Heart right ventricle (tissue), 16 donors: ENCODE data around the gene DNAJC11. TPM values are rescaled to one million over a fixed set of nuclear protein-coding genes. Genes with fewer than 3 reads are reported as not detected.

Experiments
- ATAC-seq, 8 donors: fragments of 200-7000 bp; cut with Tn5 transposase; one replicate each; pipeline ENCODE4 v1.9.1; 2020; ENCODE audit warnings: mild to moderate bottlenecking in 8 of 8, moderate library complexity in 8 of 8, moderate number of reproducible peaks in 1 of 8
- DNase-seq, 2 donors: peaks; one replicate each; pipeline ENCODE4 v3.0.0-alpha.2; 2020
- H3K27ac ChIP-seq, 10 donors: fragments of 200-600 bp; sonication (generic) in 2 of 10; one replicate each; pipeline versions ENCODE4 v1.5.0 to v1.8.0; 2020 to 2022; ENCODE audit warnings: mild to moderate bottlenecking in 3 of 10
- H3K27me3 ChIP-seq, 7 donors: fragments of 200-600 bp; one replicate each; pipeline ENCODE4 v1.8.0; 2021 to 2022; ENCODE audit warnings: mild to moderate bottlenecking in 2 of 7
- H3K36me3 ChIP-seq, 9 donors: fragments of 200-600 bp; sonication (generic) in 1 of 9; one replicate each; pipeline versions ENCODE4 v1.5.0 to v1.8.0; 2020 to 2022; ENCODE audit warnings: mild to moderate bottlenecking in 2 of 9
- H3K4me1 ChIP-seq, 9 donors: fragments of 200-600 bp; sonication (generic) in 1 of 9; one replicate each; pipeline versions ENCODE4 v1.5.0 to v1.8.0; 2020 to 2022; ENCODE audit warnings: mild to moderate bottlenecking in 4 of 9
- H3K4me3 ChIP-seq, 10 donors: fragments of 200-600 bp; sonication (generic) in 2 of 10; one replicate each; pipeline versions ENCODE4 v1.5.0 to v1.8.0; 2020 to 2022; ENCODE audit warnings: mild to moderate bottlenecking in 7 of 10, moderate library complexity in 2 of 10
- H3K9me3 ChIP-seq, 11 donors: fragments of 200-600 bp in 10 of 11; sonication (generic) in 2 of 11; one replicate each; pipeline versions ENCODE4 v1.5.0 to v1.8.0; 2013 to 2022; ENCODE audit warnings: mild to moderate bottlenecking in 2 of 11, control low read depth in 1 of 11, moderate library complexity in 1 of 11
- CTCF ChIP-seq, 9 donors: fragments of 200-600 bp; sonication (generic) in 2 of 9; IDR thresholded peaks; one replicate each; pipeline versions ENCODE4 v1.5.0 to v1.8.0; 2021 to 2022; ENCODE audit warnings: antibody characterized with exemption in 9 of 9, mild to moderate bottlenecking in 5 of 9, moderate library complexity in 1 of 9
- WGBS, 2 donors: extraction: QIAGEN DNeasy Blood & Tissue Kit; methylation state at CpG; one replicate each; pipeline ENCODE4 v1.1.7; 2013; ENCODE audit warnings: inconsistent platforms in 1 of 2; 5-methylcytosine and 5-hydroxymethylcytosine counted together
- intact Hi-C, 10 donors: fragments of 100-400 bp; cut with DNase I; formaldehyde crosslinking; loops; one replicate each; pipeline versions ENCODE4 v1.11.1 to v1.14.2; 2022
- polyA plus RNA-seq, 2 donors: library from polyadenylated mRNA; stranded (reverse); fragments of 200-250 nt; gene quantifications; one replicate each; pipeline ENCODE4 v1.2.3, GENCODE V29; 2013
- total RNA-seq, 10 donors: library from RNA; stranded (reverse); fragmentation: NEBNext Ultra II Directional in 3 of 10; extraction: Animal tissue kit (Norgen Biotek cat#: 25700) in 3 of 10; gene quantifications; one replicate each; pipeline versions ENCODE4 v1.2.1 to v1.2.4, GENCODE V29; 2021 to 2023
- donor health status: Arrhythmogenic right ventricular cardiomyopathy.
- donor health status: ischemic (EF 13 %, LVEDD 7.1; RV severe dilation, severe dysfunction).
- donor health status: healthy with polysubstance abuse.
- donor health status: DM: no; HTN: yes; CAD: no.
- donor health status: DM: no; HTN: no; CAD: no.
- donor health status: ischemic (EF 25% LVEDD 6.9; RV normal size, moderate dysfunction).
- donor health status: ischemic (EF 25% LVEDD 5.7; RV mildly dilated, moderate dysfunction).
- donor health status: healthy.
- donor health status: DM: yes; HTN: yes; CAD: no.
- donor health status: Ischemic cardiomyopathy.
- donor health status: ischemic (EF 35%, LVEDD 5.7; RV mildly dilated, moderate dysfunction).
- donor health status: nonischemic (EF 11% LVEDD 7.7; RV severe dilation, severe dysfunction).
- donor health status: DM: yes; HTN: yes; CAD: no.
- donor health status: PGD.
- donor health status: ischemic (EF 29% LVEDD 5.4; RV normal size, mild dysfunction).
- donor health status: nonischemic (EF 23%, LVEDD 6.1; RV moderate dilation, normal function).

The DNAJC11 gene
- total and polyA plus RNA-seq, 12 donors = 31.2 to 80.6 (median 71.9) TPM

- Histone ChIP-seq H3K4me3 (no peak overlapping the region), H3K4me1 (peaks cover 27 to 83% (median 72%) of the 10 kb centered on the region in 9 donors), H3K27ac (peak overlapping the region in 8 of 10 donors; percentile 0 to 68 (median 47)), H3K36me3 (peaks cover 0 to 76% (median 35%) of the 10 kb centered on the region in 9 donors), H3K27me3 (no peaks in the 10 kb centered on the region), H3K9me3 (no peaks in the 10 kb centered on the region)
- no peak for DNase-seq
- intact Hi-C loops = no loop called here
- no peak for ATAC-seq
- WGBS, 2 donors = 77 to 80% methylated on average over 25 of the region's 25 CpGs
- no peak for TF ChIP-seq CTCF (IDR thresholded peaks at IDR 0.05)
These were observed 113.3 kb downstream of the DNAJC11 start for GRCh38 chr1:6588128-6588892.

GRCh38 chr1:6587261-6588005, 114.2 kb downstream of the DNAJC11 start:
- no peak overlapping the region for H3K4me3 ChIP-seq
- peaks cover 0 to 67% (median 26%) of the 10 kb centered on the region in 9 donors for H3K36me3 ChIP-seq
- peaks cover 27 to 76% (median 69%) of the 10 kb centered on the region in 9 donors for H3K4me1 ChIP-seq
- ATAC-seq = peak; percentile 74 to 92 (median 86)
- intact Hi-C loops = no loop called here
- peak; percentile 79 to 82 for DNase-seq
- 39 to 59% methylated on average over 13 of the region's 13 CpGs for WGBS, 2 donors
- H3K27me3 ChIP-seq = no peaks in the 10 kb centered on the region
- no peak for TF ChIP-seq CTCF (IDR thresholded peaks at IDR 0.05)
- no peaks in the 10 kb centered on the region for H3K9me3 ChIP-seq
- peak overlapping the region in 6 of 10 donors; percentile 30 to 68 (median 44) for H3K27ac ChIP-seq

GRCh38 chr1:6586404-6586816, 115.2 kb downstream of the DNAJC11 start:
- intact Hi-C loops = no loop called here
- H3K4me1 ChIP-seq = peaks cover 26 to 76% (median 66%) of the 10 kb centered on the region in 9 donors
- no peaks in the 10 kb centered on the region for H3K9me3 ChIP-seq
- TF ChIP-seq CTCF (IDR thresholded peaks at IDR 0.05) = no peak
- H3K27ac ChIP-seq = peak overlapping the region in 6 of 10 donors; percentile 30 to 68 (median 54)
- no peaks in the 10 kb centered on the region for H3K27me3 ChIP-seq
- H3K4me3 ChIP-seq = no peak overlapping the region
- 67 to 71% methylated on average over 11 of the region's 11 CpGs for WGBS, 2 donors
- DNase-seq (no peak), ATAC-seq (peak in 3 of 8 donors; percentile 5 to 21 (median 18))
- peaks cover 0 to 58% (median 24%) of the 10 kb centered on the region in 9 donors for H3K36me3 ChIP-seq

GRCh38 chr1:6585841-6586240, 115.8 kb downstream of the DNAJC11 start:
- H3K36me3 ChIP-seq = peaks cover 0 to 53% (median 24%) of the 10 kb centered on the region in 9 donors
- 78 to 86% methylated on average over 7 of the region's 7 CpGs for WGBS, 2 donors
- DNase-seq (no peak), ATAC-seq (peak in 1 of 8 donors; percentile 0)
- H3K4me3 ChIP-seq = no peak overlapping the region
- H3K4me1 ChIP-seq = peaks cover 30 to 76% (median 66%) of the 10 kb centered on the region in 9 donors
- no peaks in the 10 kb centered on the region for H3K9me3 ChIP-seq
- H3K27ac ChIP-seq = peak overlapping the region in 1 of 10 donors; percentile 30
- no peak for TF ChIP-seq CTCF (IDR thresholded peaks at IDR 0.05)
- intact Hi-C loops = no loop called here
- no peaks in the 10 kb centered on the region for H3K27me3 ChIP-seq
